ENCODE data around the gene PLEKHH2. TPM values are rescaled to one million over a fixed set of nuclear protein-coding genes. Genes with fewer than 3 reads are reported as not detected.
A peak's percentile ranks its signal among the peaks of the same experiment; 100 is the strongest.
"Not testable (repeated sequence)": the region's sequence is repeated elsewhere in the genome, so short reads cannot be mapped to it uniquely, and the experiment has no call there.

PLEKHH2 gene
- total RNA-seq, 1 donor from 2014 or later, result 0.24 TPM

- not testable (repeated sequence) for DNase-seq (ENCODE audit: low read depth)
Observed at GRCh38 chr2:43636153-43636552, 907 bp upstream of the PLEKHH2 start.

GRCh38 chr2:43636621-43637020, 439 bp upstream of the PLEKHH2 start:
- DNase-seq (ENCODE audit: low read depth), result no peak

GRCh38 chr2:43642363-43642762, 5.3 kb downstream of the PLEKHH2 start:
- DNase-seq (ENCODE audit: low read depth), result no peak

GRCh38 chr2:43643680-43644079, 6.6 kb downstream of the PLEKHH2 start:
- no peak for DNase-seq (ENCODE audit: low read depth)

GRCh38 chr2:43648994-43649701, 12.1 kb downstream of the PLEKHH2 start:
- peak; percentile 8 for DNase-seq (ENCODE audit: low read depth)

GRCh38 chr2:43653506-43653905, 16.4 kb downstream of the PLEKHH2 start:
- no peak for DNase-seq (ENCODE audit: low read depth)

GRCh38 chr2:43657241-43657640, 20.2 kb downstream of the PLEKHH2 start:
- no peak for DNase-seq (ENCODE audit: low read depth)

GRCh38 chr2:43675646-43676321, 38.7 kb downstream of the PLEKHH2 start:
- DNase-seq (ENCODE audit: low read depth), result no peak

- DNase-seq (ENCODE audit: low read depth), result peak; percentile 37
Observed at GRCh38 chr2:43676322-43677050, 39.4 kb downstream of the PLEKHH2 start, which contains the start of gene C1GALT1C1L. C1GALT1C1L (minus strand) TSS chr2:43676429; CDS start chr2:43676322, 107 bp downstream.

- not testable (repeated sequence) for DNase-seq (ENCODE audit: low read depth)
Observed at GRCh38 chr2:43677783-43678182, 40.7 kb downstream of the PLEKHH2 start.

- no peak for DNase-seq (ENCODE audit: low read depth)
Observed at GRCh38 chr2:43685357-43685756, 48.3 kb downstream of the PLEKHH2 start.

GRCh38 chr2:43689999-43690398, 52.9 kb downstream of the PLEKHH2 start:
- no peak for DNase-seq (ENCODE audit: low read depth)

- no peak for DNase-seq (ENCODE audit: low read depth)
Observed at GRCh38 chr2:43692428-43692994, 55.5 kb downstream of the PLEKHH2 start.

GRCh38 chr2:43698140-43698539, 61.1 kb downstream of the PLEKHH2 start:
- not testable (repeated sequence) for DNase-seq (ENCODE audit: low read depth)

- no peak for DNase-seq (ENCODE audit: low read depth)
Observed at GRCh38 chr2:43699761-43700160, 62.7 kb downstream of the PLEKHH2 start.

GRCh38 chr2:43701111-43701510, 64.1 kb downstream of the PLEKHH2 start:
- no peak for DNase-seq (ENCODE audit: low read depth)

- peak; percentile 17 for DNase-seq (ENCODE audit: low read depth)
Observed at GRCh38 chr2:43707255-43708015, 70.4 kb downstream of the PLEKHH2 start.

GRCh38 chr2:43708178-43708577, 71.1 kb downstream of the PLEKHH2 start:
- no peak for DNase-seq (ENCODE audit: low read depth)

- no peak for DNase-seq (ENCODE audit: low read depth)
Observed at GRCh38 chr2:43708891-43709290, 71.8 kb downstream of the PLEKHH2 start.

- DNase-seq (ENCODE audit: low read depth), result no peak
Observed at GRCh38 chr2:43710866-43711265, 73.8 kb downstream of the PLEKHH2 start.

GRCh38 chr2:43714164-43714563, 77.1 kb downstream of the PLEKHH2 start:
- DNase-seq (ENCODE audit: low read depth), result no peak
